Prostate gland (tissue), 2 donors: ENCODE measurements around the gene REEP3. TPM values are rescaled to one million over a fixed set of nuclear protein-coding genes. Genes with fewer than 3 reads are reported as not detected.

Experiments
- DNase-seq: peaks from one replicate; pipeline ENCODE4 v3.0.0-alpha.2; 2019; ENCODE audit warnings: low spot score
- H3K27ac ChIP-seq, 2 donors: fragments of 200-600 bp; sonication (generic); 2 replicates each; pipeline ENCODE4 v1.5.1; 2017 to 2019
- H3K27me3 ChIP-seq: fragments of 200-600 bp; sonication (generic); replicated peaks from 2 replicates; pipeline ENCODE4 v1.5.1; 2019; ENCODE audit not compliant: insufficient read depth
- H3K36me3 ChIP-seq, 2 donors: fragments of 200-600 bp; sonication (generic); 1 replicate in 1 of 2; 2 replicates in 1 of 2; pipeline versions ENCODE4 v1.5.1 to v1.8.1; 2017 to 2019
- H3K4me1 ChIP-seq: fragments of 200-600 bp; sonication (generic); replicated peaks from 2 replicates; pipeline ENCODE4 v1.5.1; 2019
- H3K4me3 ChIP-seq, 2 donors: fragments of 200-600 bp; sonication (generic); 2 replicates each; pipeline ENCODE4 v1.5.1; 2017 to 2019
- H3K9me3 ChIP-seq: fragments of 200-600 bp; sonication (generic); 2 replicates; pipeline ENCODE4 v1.5.1; 2017
- CTCF ChIP-seq, 4 experiments: fragments of 200-600 bp in 2 of 4; fragments of 450-650 bp in 2 of 4; sonication (generic) in 2 of 4; IDR thresholded peaks; 1 replicate in 3 of 4; 2 replicates in 1 of 4; pipeline ENCODE4 v1.5.1; 2016 to 2019; ENCODE audit warnings: antibody characterized with exemption in 4 of 4, mild to moderate bottlenecking in 2 of 4, moderate library complexity in 2 of 4
- POLR2A ChIP-seq: fragments of 450-650 bp; IDR thresholded peaks from one replicate; pipeline ENCODE4 v1.6.1; 2016; ENCODE audit warnings: antibody characterized with exemption, mild to moderate bottlenecking
- POLR2AphosphoS5 ChIP-seq: sonication (generic); formaldehyde crosslinking; IDR thresholded peaks from one replicate; pipeline ENCODE4 v1.6.1; 2017; ENCODE audit warnings: antibody characterized with exemption
- WGBS: methylation state at CpG from one replicate; pipeline ENCODE4 v1.1.5; 2018; 5-methylcytosine and 5-hydroxymethylcytosine counted together
- intact Hi-C: fragments of 100-400 bp; cut with DNase I; formaldehyde crosslinking; loops from one replicate; pipeline ENCODE4 v1.14.2; 2022
- total RNA-seq, 2 donors: library from RNA; depleted of rRNA; stranded (reverse); fragments of >200 nt; gene quantifications; one replicate each; pipeline ENCODE4 v1.1.0, GENCODE V29; 2016

The REEP3 gene
- total RNA-seq, 2 donors from 2014 or later: 32.0 to 52.4 TPM

- H3K27me3 ChIP-seq: no peaks in the 10 kb centered on the region
- intact Hi-C loops: loop anchor here (10.0 kb wide), 1 partner anchor 48 kb away; no protein-coding TSS in a partner anchor
- H3K36me3 ChIP-seq: no peaks in the 10 kb centered on the region
- no peaks in the 10 kb centered on the region for H3K4me1 ChIP-seq
- WGBS: 100% methylated on average over 1 of the region's 1 CpG
- TF ChIP-seq POLR2A: no peak
- H3K4me3 ChIP-seq: no peak overlapping the region
- no peaks in the 10 kb centered on the region for H3K9me3 ChIP-seq
- DNase-seq: no peak
- H3K27ac ChIP-seq: no peak overlapping the region
Measured at GRCh38 chr10:63576501-63576900, 55.3 kb downstream of the REEP3 start.

- TF ChIP-seq POLR2AphosphoS5: no peak
- TF ChIP-seq POLR2A: no peak
- no peak for TF ChIP-seq CTCF (IDR thresholded peaks at IDR 0.05)
- Histone ChIP-seq H3K27ac (no peak overlapping the region), H3K4me3 (no peak overlapping the region), H3K36me3 (no peaks in the 10 kb centered on the region), H3K27me3 (no peaks in the 10 kb centered on the region), H3K4me1 (no peaks in the 10 kb centered on the region), H3K9me3 (no peaks in the 10 kb centered on the region)
- 82% methylated on average over 7 of the region's 7 CpGs for WGBS
- no peak for DNase-seq
- intact Hi-C loops: loop anchor here (10.0 kb wide), 1 partner anchor 46 kb away; no protein-coding TSS in a partner anchor
Measured at GRCh38 chr10:63578501-63578900, 57.3 kb downstream of the REEP3 start.

GRCh38 chr10:63579371-63580014 lies 58.3 kb downstream of the REEP3 start:
- no peak overlapping the region for H3K4me3 ChIP-seq
- intact Hi-C loops: loop anchor here (10.0 kb wide), 1 partner anchor 45 kb away; no protein-coding TSS in a partner anchor
- no peaks in the 10 kb centered on the region for H3K9me3 ChIP-seq
- H3K27me3 ChIP-seq: no peaks in the 10 kb centered on the region
- H3K4me1 ChIP-seq: no peaks in the 10 kb centered on the region
- TF ChIP-seq CTCF (IDR thresholded peaks at IDR 0.05) (no peak), POLR2AphosphoS5 (no peak), POLR2A (no peak)
- no peaks in the 10 kb centered on the region for H3K36me3 ChIP-seq
- no peak overlapping the region for H3K27ac ChIP-seq
- no peak for DNase-seq

GRCh38 chr10:63582690-63583089 lies 61.5 kb downstream of the REEP3 start:
- no peak for DNase-seq
- no peaks in the 10 kb centered on the region for H3K4me1 ChIP-seq
- WGBS: 97% methylated on average over 8 of the region's 8 CpGs

GRCh38 chr10:63583397-63583796 lies 62.2 kb downstream of the REEP3 start:
- H3K27ac ChIP-seq: no peak overlapping the region
- intact Hi-C loops: no loop called here
- no peaks in the 10 kb centered on the region for H3K36me3 ChIP-seq
- no peaks in the 10 kb centered on the region for H3K9me3 ChIP-seq
- H3K4me3 ChIP-seq: no peak overlapping the region
- WGBS: 66% methylated on average over 3 of the region's 3 CpGs
- no peaks in the 10 kb centered on the region for H3K4me1 ChIP-seq
- DNase-seq: no peak
- H3K27me3 ChIP-seq: no peaks in the 10 kb centered on the region
- TF ChIP-seq POLR2AphosphoS5 (no peak), CTCF (IDR thresholded peaks at IDR 0.05) (no peak), POLR2A (no peak)

More at GRCh38 chr10:63582690-63583089, 61.5 kb downstream of the REEP3 start:
- intact Hi-C loops: no loop called here
- Histone ChIP-seq H3K36me3 (no peaks in the 10 kb centered on the region), H3K27me3 (no peaks in the 10 kb centered on the region), H3K4me3 (no peak overlapping the region), H3K9me3 (no peaks in the 10 kb centered on the region), H3K27ac (no peak overlapping the region)
- TF ChIP-seq CTCF (IDR thresholded peaks at IDR 0.05): no peak
- TF ChIP-seq POLR2A: no peak
- no peak for TF ChIP-seq POLR2AphosphoS5
